HepG2 (cell line): ENCODE measurements around the gene MYL9. TPM values are rescaled to one million over a fixed set of nuclear protein-coding genes. Genes with fewer than 3 reads are reported as not detected.
A peak's percentile ranks its signal among the peaks of the same experiment; 100 is the strongest.

Source experiments
- AGO1 ChIP-seq: fragments of 200-400 bp; formaldehyde crosslinking; IDR thresholded peaks from 2 replicates; pipeline ENCODE4 v1.6.1; 2017; ENCODE audit warnings: mild to moderate bottlenecking, low read depth, low read length, moderate library complexity; ENCODE audit not compliant: poor library complexity, severe bottlenecking
- BRF2 ChIP-seq: sonication (generic); formaldehyde crosslinking; IDR thresholded peaks from 2 replicates; pipeline ENCODE4 v1.8.1; 2022; ENCODE audit warnings: mild to moderate bottlenecking, missing genetic modification reagents
- CREM ChIP-seq, 2 experiments: sonication (generic) in 1 of 2; formaldehyde crosslinking in 1 of 2; IDR thresholded peaks; 2 replicates each; pipeline versions ENCODE4 v1.4.0 to v1.6.1; 2016 to 2020; ENCODE audit warnings: antibody characterized with exemption in 1 of 2, mild to moderate bottlenecking in 1 of 2, missing genetic modification reagents in 1 of 2
- EED ChIP-seq: sonication (generic); formaldehyde crosslinking; IDR thresholded peaks from 2 replicates; pipeline ENCODE4 v1.5.0; 2020; ENCODE audit warnings: mild to moderate bottlenecking, missing genetic modification reagents
- HBP1 ChIP-seq: IDR thresholded peaks from 2 replicates; pipeline ENCODE4 v1.6.1; 2016; ENCODE audit warnings: low read depth, control low read depth
- HNF1B ChIP-seq: sonication (generic); formaldehyde crosslinking; IDR thresholded peaks from 2 replicates; pipeline ENCODE4 v1.5.1; 2020; ENCODE audit warnings: mild to moderate bottlenecking, moderate library complexity, missing genetic modification reagents
- NFKBIZ ChIP-seq: IDR thresholded peaks from 2 replicates; pipeline ENCODE4 v1.6.1; 2018; ENCODE audit warnings: missing genetic modification reagents, missing compliant biosample characterization
- NR0B2 ChIP-seq: sonication (generic); formaldehyde crosslinking; IDR thresholded peaks from 2 replicates; pipeline ENCODE4 v1.4.0; 2020; ENCODE audit warnings: mild to moderate bottlenecking, missing genetic modification reagents
- POLR2AphosphoS5 ChIP-seq: IDR thresholded peaks from 2 replicates; pipeline ENCODE4 v1.6.1; 2012; ENCODE audit warnings: low read depth, low read length
- SRF ChIP-seq: IDR thresholded peaks from 2 replicates; pipeline ENCODE4 v1.6.1; 2011; ENCODE audit warnings: mild to moderate bottlenecking, low read depth, low read length, moderate library complexity
- TCF7L2 ChIP-seq: IDR thresholded peaks from 2 replicates; pipeline ENCODE4 v1.6.1; 2011; ENCODE audit warnings: mild to moderate bottlenecking, low read depth, low read length, moderate library complexity
- TOE1 ChIP-seq: sonication (generic); formaldehyde crosslinking; IDR thresholded peaks from 2 replicates; pipeline ENCODE4 v1.4.0; 2020; ENCODE audit warnings: mild to moderate bottlenecking, missing genetic modification reagents
- ZFYVE20 ChIP-seq: sonication (generic); formaldehyde crosslinking; IDR thresholded peaks from 2 replicates; pipeline ENCODE4 v1.8.0; 2023; ENCODE audit warnings: low read depth, mild to moderate bottlenecking, moderate library complexity, missing genetic modification reagents, borderline replicate concordance
- ZNF205 ChIP-seq: IDR thresholded peaks from 2 replicates; pipeline ENCODE4 v1.6.1; 2018; ENCODE audit warnings: missing biosample characterization, missing genetic modification reagents
- ZNF512B ChIP-seq: sonication (generic); formaldehyde crosslinking; IDR thresholded peaks from 2 replicates; pipeline ENCODE4 v1.5.1; 2020; ENCODE audit warnings: missing genetic modification reagents, mild to moderate bottlenecking, borderline replicate concordance
- ZNF724P ChIP-seq: sonication (generic); formaldehyde crosslinking; IDR thresholded peaks from 2 replicates; pipeline ENCODE4 v1.8.0; 2022; ENCODE audit warnings: missing genetic modification reagents, borderline replicate concordance
- ZNF790 ChIP-seq: sonication (generic); formaldehyde crosslinking; IDR thresholded peaks from 2 replicates; pipeline ENCODE4 v1.8.0; 2022; ENCODE audit warnings: missing genetic modification reagents, mild to moderate bottlenecking, borderline replicate concordance
- ZSCAN12 ChIP-seq: sonication (generic); formaldehyde crosslinking; IDR thresholded peaks from 2 replicates; pipeline ENCODE4 v1.9.0; 2021; ENCODE audit warnings: mild to moderate bottlenecking, missing genetic modification reagents
- ZSCAN29 ChIP-seq: sonication (generic); formaldehyde crosslinking; conservative IDR thresholded peaks from 2 replicates; pipeline ENCODE4 v1.4.0; 2020; ENCODE audit warnings: mild to moderate bottlenecking, missing genetic modification reagents
- polyA plus RNA-seq, 8 experiments: library from polyadenylated mRNA; depleted of rRNA in 3 of 8; stranded (reverse) in 7 of 8; unstranded in 1 of 8; fragments of >200 nt; fragmentation: Illumina TruSeq in 4 of 8; extraction: Trizol in 4 of 8; gene quantifications; 2 replicates each; pipeline versions ENCODE4 v1.2.1 to v1.2.3, GENCODE V29; 2011 to 2016; ENCODE audit warnings: low read depth in 4 of 8, missing spikeins in 1 of 8, mixed read lengths in 1 of 8; ENCODE audit not compliant: insufficient read depth in 1 of 8
- total RNA-seq, 5 experiments: library from RNA; depleted of rRNA; stranded (reverse); fragments of >200 nt; fragmentation: Illumina TruSeq; extraction: Trizol; gene quantifications; 2 replicates each; pipeline ENCODE4 v1.2.3, GENCODE V29; 2016; ENCODE audit warnings: low read depth in 1 of 5

Gene MYL9
- total and polyA plus RNA-seq, 2 of the 13 experiments (the other 11 are each of a cell fraction or from before 2014, with no cell fraction given) = 0.87 to 2.2 TPM

- TF ChIP-seq ZFYVE20 = no peak
- peak; percentile 20; the same call in 1 of the 2 replicates for TF ChIP-seq ZNF512B
- no peak for TF ChIP-seq NR0B2 (CRISPR knock-in tag)
- TF ChIP-seq ZNF205 (CRISPR knock-in tag) = peak; percentile 49; the same call in 1 of the 2 replicates
- peak; percentile 67 for TF ChIP-seq BRF2 (CRISPR knock-in tag)
- peak; percentile 34 for TF ChIP-seq EED (CRISPR knock-in tag)
- TF ChIP-seq ZNF790 (CRISPR knock-in tag) = peak; percentile 27; the same call in 1 of the 2 replicates
- TF ChIP-seq HBP1 (CRISPR knock-in tag) = peak; percentile 62
- TF ChIP-seq TCF7L2 = no peak
- peak; percentile 34; the same call in 1 of the 2 replicates for TF ChIP-seq CREM (IDR thresholded peaks at IDR 0.05)
- TF ChIP-seq CREM (CRISPR knock-in tag; IDR thresholded peaks at IDR 0.05) = no peak
- TF ChIP-seq NFKBIZ = 0 out of 2 replicates have a peak, but pooled peaks have one; percentile 19
- TF ChIP-seq HNF1B (CRISPR knock-in tag) = peak; percentile 88; the same call in 1 of the 2 replicates
- TF ChIP-seq ZSCAN29 (CRISPR knock-in tag) = no peak
- peak; percentile 41 for TF ChIP-seq AGO1
- TF ChIP-seq ZSCAN12 (CRISPR knock-in tag) = peak; percentile 90; the same call in 1 of the 2 replicates
- peak; percentile 86 for TF ChIP-seq ZNF724P (CRISPR knock-in tag)
- TF ChIP-seq POLR2AphosphoS5 = peak; percentile 85
- no peak for TF ChIP-seq TOE1
- 0 out of 2 replicates have a peak, but pooled peaks have one; percentile 5 for TF ChIP-seq SRF
Measured at GRCh38 chr20:36573103-36573797, 31.9 kb downstream of the MYL9 start, which contains the start of gene TGIF2 (continued).
